IMR-90 (cell line): ENCODE results near the gene ZNF610. TPM values are rescaled to one million over a fixed set of nuclear protein-coding genes. Genes with fewer than 3 reads are reported as not detected.
A peak's percentile ranks its signal among the peaks of the same experiment; 100 is the strongest.

Source experiments
- ATAC-seq: fragments of 200-7000 bp; cut with Tn5 transposase; 2 replicates; pipeline ENCODE4 v1.9.1; 2020; ENCODE audit warnings: low read depth, mild to moderate bottlenecking, moderate library complexity
- BruUV-seq: library from RNA; stranded (reverse); fragments of 400-500 nt; replicated peaks from 2 replicates; lab custom pipeline; 2021; lab: Mats Ljungman, UMichigan
- CTCF ChIA-PET: fragments of 300-600 bp; formaldehyde crosslinking; extraction: SDS; loops from one replicate; lab custom pipeline; 2021; ENCODE audit warnings: antibody characterized with exemption; lab: Yijun Ruan, JAX
- POLR2A ChIA-PET: fragments of 300-600 bp; sonication (Branson Sonifier 250); formaldehyde crosslinking; loops from one replicate; lab custom pipeline; 2022; ENCODE audit warnings: antibody characterized with exemption; ENCODE audit not compliant: unreplicated experiment; lab: Charles Lee
- DNase-seq: peaks from one replicate; pipeline ENCODE4 v3.0.0; 2013
- H2AFZ ChIP-seq: replicated peaks from 2 replicates; pipeline ENCODE3; 2013; ENCODE audit warnings: low read length, mild to moderate bottlenecking; ENCODE audit not compliant: poor library complexity
- H2AK5ac ChIP-seq: 2 replicates; pipeline ENCODE4 v1.6.1; 2013; ENCODE audit warnings: low read depth, low read length, inconsistent platforms
- H2AK9ac ChIP-seq: replicated peaks from 2 replicates; pipeline ENCODE3; 2013; ENCODE audit warnings: mild to moderate bottlenecking, low read depth, low read length, moderate library complexity; ENCODE audit not compliant: poor library complexity
- H2BK120ac ChIP-seq: 2 replicates; pipeline ENCODE4 v1.6.1; 2013; ENCODE audit warnings: low read depth, low read length, inconsistent platforms
- H2BK15ac ChIP-seq: 3 replicates; pipeline ENCODE4 v1.6.1; 2013; ENCODE audit warnings: low read depth, low read length, inconsistent platforms
- H2BK20ac ChIP-seq: 2 replicates; pipeline ENCODE4 v1.6.1; 2013; ENCODE audit warnings: low read depth, mild to moderate bottlenecking, inconsistent platforms, low read length, moderate library complexity
- H2BK5ac ChIP-seq: 2 replicates; pipeline ENCODE4 v1.6.1; 2013; ENCODE audit warnings: mild to moderate bottlenecking, low read depth, low read length, inconsistent platforms; ENCODE audit not compliant: poor library complexity, severe bottlenecking
- H3K14ac ChIP-seq: replicated peaks from 2 replicates; pipeline ENCODE4 v1.6.1; 2013; ENCODE audit warnings: low read depth, low read length, inconsistent platforms
- H3K18ac ChIP-seq: 2 replicates; pipeline ENCODE4 v1.6.1; 2013; ENCODE audit warnings: low read depth, low read length, control low read depth
- H3K23ac ChIP-seq: 2 replicates; pipeline ENCODE4 v1.6.1; 2013; ENCODE audit warnings: low read depth, low read length, inconsistent platforms
- H3K27ac ChIP-seq: 2 replicates; pipeline ENCODE4 v1.5.1; 2013; ENCODE audit warnings: mild to moderate bottlenecking, control low read depth, low read length; ENCODE audit not compliant: insufficient read depth
- H3K27me3 ChIP-seq: 2 replicates; pipeline ENCODE4 v1.6.1; 2013; ENCODE audit warnings: low read length; ENCODE audit not compliant: control insufficient read depth, insufficient read depth
- H3K36me3 ChIP-seq: 2 replicates; pipeline ENCODE4 v1.6.1; 2013; ENCODE audit warnings: low read length, mixed read lengths; ENCODE audit not compliant: control insufficient read depth, insufficient read depth
- H3K4ac ChIP-seq: 2 replicates; pipeline ENCODE4 v1.6.1; 2013; ENCODE audit warnings: low read depth, low read length, inconsistent platforms
- H3K4me1 ChIP-seq: 2 replicates; pipeline ENCODE4 v1.6.1; 2013; ENCODE audit warnings: low read length, mixed read lengths; ENCODE audit not compliant: control insufficient read depth, insufficient read depth
- H3K4me2 ChIP-seq: 2 replicates; pipeline ENCODE4 v1.6.1; 2013; ENCODE audit warnings: low read depth, mild to moderate bottlenecking, control low read depth, low read length, moderate library complexity
- H3K4me3 ChIP-seq: 2 replicates; pipeline ENCODE4 v1.5.1; 2013; ENCODE audit warnings: low read depth, mild to moderate bottlenecking, control low read depth, low read length, moderate library complexity; ENCODE audit not compliant: insufficient read depth
- H3K56ac ChIP-seq: 2 replicates; pipeline ENCODE4 v1.6.1; 2013; ENCODE audit warnings: low read length, inconsistent platforms; ENCODE audit not compliant: insufficient read depth; ENCODE audit errors: extremely low read depth
- H3K79me1 ChIP-seq, 2 experiments: 2 replicates each; pipeline ENCODE4 v1.6.1; 2013; ENCODE audit warnings: low read length in 2 of 2, inconsistent platforms in 1 of 2, low read depth in 1 of 2
- H3K9ac ChIP-seq: 2 replicates; pipeline ENCODE4 v1.6.1; 2013; ENCODE audit warnings: low read depth, low read length, control low read depth
- H3K9me1 ChIP-seq: 2 replicates; pipeline ENCODE4 v1.6.1; 2013; ENCODE audit warnings: low read length, inconsistent platforms; ENCODE audit not compliant: insufficient read depth
- H3K9me3 ChIP-seq: 2 replicates; pipeline ENCODE4 v1.6.1; 2013; ENCODE audit warnings: low read length; ENCODE audit not compliant: control insufficient read depth, insufficient read depth
- H4K20me1 ChIP-seq: 2 replicates; pipeline ENCODE4 v1.6.1; 2013; ENCODE audit warnings: low read length, inconsistent platforms; ENCODE audit not compliant: insufficient read depth
- H4K5ac ChIP-seq: 2 replicates; pipeline ENCODE4 v1.6.1; 2013; ENCODE audit warnings: mild to moderate bottlenecking, low read depth, low read length, control low read depth
- H4K8ac ChIP-seq, 2 experiments: 2 replicates each; pipeline ENCODE4 v1.6.1; 2013; ENCODE audit warnings: low read depth in 2 of 2, low read length in 2 of 2, control low read depth in 1 of 2, inconsistent platforms in 1 of 2
- H4K91ac ChIP-seq: 2 replicates; pipeline ENCODE4 v1.6.1; 2013; ENCODE audit warnings: low read depth, low read length, inconsistent platforms; ENCODE audit not compliant: insufficient read depth
- ELK1 ChIP-seq: fragments of 150-350 bp; IDR thresholded peaks from 2 replicates; pipeline ENCODE4 v1.6.1; 2016; ENCODE audit warnings: low read depth, mild to moderate bottlenecking, low read length, moderate library complexity, borderline replicate concordance
- POLR2A ChIP-seq: IDR thresholded peaks from 2 replicates; pipeline ENCODE4 v1.6.1; 2012; ENCODE audit warnings: mild to moderate bottlenecking, low read depth, low read length
- WGBS, 2 experiments: methylation state at CpG; one replicate each; pipeline versions ENCODE4 v1.1.5 to v1.1.7; 2013; ENCODE audit warnings: missing lambda C conversion rate in 2 of 2; ENCODE audit not compliant: insufficient read length in 1 of 2; ENCODE audit errors: extremely low coverage in 2 of 2; 5-methylcytosine and 5-hydroxymethylcytosine counted together
- dilution Hi-C: fragments of 300-500 bp; cut with HindIII; formaldehyde crosslinking; loops from one replicate; pipeline ENCODE4 v1.14.3; 2018; ENCODE audit warnings: low sequenced_read_pairs; ENCODE audit not compliant: unreplicated experiment
- in situ Hi-C: fragments of 300-500 bp; cut with MboI; formaldehyde crosslinking; loops from 3 replicates; pipeline ENCODE4 v1.14.3; 2019; ENCODE audit warnings: low sequenced_read_pairs, inconsistent platforms, mixed read lengths
- intact Hi-C: fragments of 100-400 bp; cut with micrococcal nuclease; formaldehyde crosslinking; loops from 2 replicates; pipeline ENCODE4 v1.10.0; 2022
- polyA plus RNA-seq, 3 experiments: library from polyadenylated mRNA; depleted of rRNA; stranded (reverse); fragments of >200 nt; gene quantifications; 2 replicates each; pipeline ENCODE4 v1.2.3, GENCODE V29; 2012; ENCODE audit warnings: low replicate concordance in 1 of 3
- total RNA-seq: library from RNA; depleted of rRNA; stranded (reverse); fragments of >200 nt; gene quantifications from 2 replicates; pipeline ENCODE4 v1.2.3, GENCODE V29; 2012

ZNF610 gene
- total and polyA plus RNA-seq, 2 of the 4 experiments (the other 2 are of a cell fraction), result 1.6 to 3.6 TPM

GRCh38 chr19:52369559-52370340 lies 33.7 kb downstream of the ZNF610 start, which contains the start of gene ZNF880:
Gene ZNF880 (plus strand): TSS chr19:52369923. CDS start chr19:52369966, 43 bp downstream.
- Histone ChIP-seq H3K4ac (peak within 1 kb of the TSS; percentile 92), H3K27me3 (no peaks in the 10 kb centered on the region), H2BK15ac (0 out of 3 replicates have a peak within 1 kb of the TSS, but pooled peaks have one; percentile 47), H4K5ac (peak within 1 kb of the TSS; percentile 98), H3K79me1 (peaks cover 6 to 7% of the 10 kb centered on the region in 2 experiments; a peak in 3 of 4 replicates), H3K4me2 (peak within 1 kb of the TSS; percentile 45), H2AFZ (peak within 1 kb of the TSS; percentile 95), H3K14ac (peak within 1 kb of the TSS; percentile 79), H3K9me3 (peaks cover 50% of the 10 kb centered on the region), H3K36me3 (peaks cover 24% of the 10 kb centered on the region), H2BK120ac (peak within 1 kb of the TSS; percentile 47; the same call in 1 of the 2 replicates), H3K4me3 (peak within 1 kb of the TSS; percentile 85), H4K20me1 (no peaks in the 10 kb centered on the region), H2BK20ac (no peak within 1 kb of the TSS), H2BK5ac (peak within 1 kb of the TSS; percentile 82), H4K91ac (peak within 1 kb of the TSS; percentile 66), H2AK9ac (peak within 1 kb of the TSS; percentile 92), H3K4me1 (no peaks in the 10 kb centered on the region), H3K9me1 (no peaks in the 10 kb centered on the region), H3K18ac (peak within 1 kb of the TSS; percentile 82), H3K56ac (peak within 1 kb of the TSS; percentile 86), H2AK5ac (peak within 1 kb of the TSS; percentile 20; the same call in 1 of the 2 replicates), H3K27ac (peak within 1 kb of the TSS; percentile 97), H3K23ac (peak within 1 kb of the TSS; percentile 71; the same call in 1 of the 2 replicates), H3K9ac (peak within 1 kb of the TSS; percentile 96), H4K8ac (peak within 1 kb of the TSS; percentile 95)
- intact Hi-C loops (no loop called here), in situ Hi-C loops (no loop called here), dilution Hi-C loops (no loop called here)
- ATAC-seq (peak; percentile 100), DNase-seq (peak; percentile 89)
- ChIA-PET POLR2A (interaction anchor here (0.6 to 0.8 kb wide), 2 partner anchors 28 to 49 kb away, joined by 3 to 4 read pairs; no protein-coding TSS in a partner anchor), CTCF (no interaction called here)
- WGBS, 2 experiments, result 3% methylated on average over 7 of the region's 52 CpGs; no CpG with 5 or more reads in 1 of the 2 experiments
- TF ChIP-seq POLR2A (peak; percentile 80), ELK1 (no peak)
- TSS peak; percentile 72 for BruUV-seq
